Measurements from ENCODE around the gene ARID4B. TPM values are rescaled to one million over a fixed set of nuclear protein-coding genes. Genes with fewer than 3 reads are reported as not detected.

ARID4B gene
- total RNA-seq, 1 experiment from 2014 or later, result 34.0 TPM

GRCh38 chr1:235266325-235266724 lies 61.7 kb downstream of the ARID4B start:
- H3K27ac ChIP-seq (ENCODE audit: insufficient read length, low read depth, low read length), result no peak overlapping the region

More at GRCh38 chr1:235266325-235266724, 61.7 kb downstream of the ARID4B start:
- Histone ChIP-seq H3K27me3 (ENCODE audit: insufficient read depth, low read length) (no peaks in the 10 kb centered on the region), H3K14ac (ENCODE audit: insufficient read depth, low read length) (no peak overlapping the region), H2BK15ac (ENCODE audit: low read depth, low read length) (no peak overlapping the region), H3K4me2 (ENCODE audit: insufficient read depth, insufficient read length, low read length) (no peak overlapping the region), H2BK20ac (ENCODE audit: low read depth, low read length, poor library complexity, severe bottlenecking) (no peak overlapping the region), H4K5ac (ENCODE audit: insufficient read length, low read depth, low read length) (no peak overlapping the region), H3K79me1 (ENCODE audit: insufficient read depth, low read depth, low read length, poor library complexity, severe bottlenecking) (peaks cover 3% of the 10 kb centered on the region), H2BK5ac (ENCODE audit: insufficient read length, low read length) (no peak overlapping the region), H2AK5ac (ENCODE audit: insufficient read length, low read length) (no peak overlapping the region), H3K56ac (ENCODE audit: insufficient read length, low read depth, low read length) (no peak overlapping the region), H3K4ac (ENCODE audit: low read depth, low read length) (no peak overlapping the region), H4K20me1 (ENCODE audit: control insufficient read depth, insufficient read depth, insufficient read length) (no peaks in the 10 kb centered on the region), H3K18ac (ENCODE audit: insufficient read length, low read depth, low read length) (no peak overlapping the region), H3K9ac (ENCODE audit: extremely low read depth, insufficient read length, low read length) (no peak overlapping the region), H3T11ph (ENCODE audit: low read length) (no peak overlapping the region), H4K91ac (ENCODE audit: insufficient read length, low read depth, low read length) (no peak overlapping the region), H4K8ac (replicated peaks; ENCODE audit: insufficient read length, low read depth, low read length) (no peak overlapping the region), H3K4me1 (ENCODE audit: insufficient read depth, low read length) (no peaks in the 10 kb centered on the region), H3K23ac (ENCODE audit: insufficient read length, low read depth, low read length) (no peak overlapping the region), H2BK12ac (ENCODE audit: insufficient read length, low read depth, low read length) (no peak overlapping the region), H3K23me2 (ENCODE audit: insufficient read length, low read depth, low read length, poor library complexity, severe bottlenecking) (no peaks in the 10 kb centered on the region), H2BK120ac (ENCODE audit: low read depth, low read length, poor library complexity, severe bottlenecking) (no peak overlapping the region), H2AFZ (ENCODE audit: low read length) (no peak overlapping the region), H3K9me3 (ENCODE audit: control insufficient read depth, low read depth, low read length) (no peaks in the 10 kb centered on the region), H3K79me2 (ENCODE audit: insufficient read depth, low read length) (peaks cover 23% of the 10 kb centered on the region)
- no peaks in the 10 kb centered on the region for H3K9me3 Mint-ChIP-seq
- H3K4me1 Mint-ChIP-seq, result peaks cover 18 to 22% of the 10 kb centered on the region in 2 experiments
- H3K27ac Mint-ChIP-seq, result no peak overlapping the region
- no peak overlapping the region for H3K4me3 Mint-ChIP-seq
- no peak for DNase-seq
- H3K36me3 Mint-ChIP-seq (ENCODE audit: insufficient read depth in 1 of 3, low read depth in 3 of 3), result peaks cover 0 to 5% (median 0%) of the 10 kb centered on the region in 3 experiments; a peak in 3 of 7 replicates
- no peak for TF ChIP-seq CTCF (conservative IDR thresholded peaks at IDR 0.05)
- H3K27me3 Mint-ChIP-seq (ENCODE audit: low read depth), result no peaks in the 10 kb centered on the region
- no CpG with 5 or more reads among the region's 1 CpG for WGBS (ENCODE audit: extremely low coverage, insufficient read length, low lambda C conversion rate)

Measured in H9 (cell line).